A673 (cell line): ENCODE data around the gene FLOT2.

Experiments used
- CTCF ChIP-seq: fragments of 300-800, 200-600 bp; sonication (generic); conservative IDR thresholded peaks from 2 replicates; pipeline ENCODE4 v1.5.1; 2017; ENCODE audit warnings: low read depth, mild to moderate bottlenecking, antibody characterized with exemption, low read length, moderate library complexity, mixed read lengths
- EZH2 ChIP-seq: fragments of 200-600 bp; sonication (generic); IDR thresholded peaks from 2 replicates; pipeline ENCODE4 v1.6.1; 2017; ENCODE audit warnings: borderline replicate concordance, low read depth, mild to moderate bottlenecking, mixed read lengths, antibody characterized with exemption, low read length; ENCODE audit not compliant: poor library complexity, severe bottlenecking

- TF ChIP-seq CTCF (no peak), EZH2 (no peak)
These were observed 19.2 kb downstream of the FLOT2 start for GRCh38 chr17:28878158-28878910.
